GM19023 (cell line): ENCODE measurements around the gene GATA2.

Source experiments
- ATAC-seq: cut with Tn5 transposase; IDR thresholded peaks from one replicate; pipeline ENCODE4 v1.9.1; 2021; ENCODE audit warnings: mild to moderate bottlenecking, moderate library complexity; ENCODE audit not compliant: unreplicated experiment

Gene GATA2

DNA sequence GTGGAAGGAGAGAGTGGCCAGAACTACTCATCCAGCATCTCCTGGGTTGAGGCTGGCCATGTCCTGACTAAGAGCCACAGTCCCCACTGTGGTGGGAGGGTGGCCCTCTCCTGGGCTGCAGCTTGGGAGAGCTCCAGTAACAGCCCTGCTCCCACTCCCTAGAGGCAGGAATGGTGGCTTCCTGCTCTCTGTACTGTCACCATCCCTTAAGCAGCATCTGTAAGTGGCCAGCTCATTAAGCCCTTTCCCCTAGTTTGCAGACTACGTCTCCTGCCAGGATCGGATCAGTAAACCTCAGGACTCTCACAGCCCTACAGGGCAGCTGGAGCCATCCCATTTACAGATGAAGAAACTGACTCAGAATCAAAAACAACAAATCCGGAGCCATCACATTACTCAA, 56.8 kb downstream of the GATA2 start:
- no peak for ATAC-seq

DNA sequence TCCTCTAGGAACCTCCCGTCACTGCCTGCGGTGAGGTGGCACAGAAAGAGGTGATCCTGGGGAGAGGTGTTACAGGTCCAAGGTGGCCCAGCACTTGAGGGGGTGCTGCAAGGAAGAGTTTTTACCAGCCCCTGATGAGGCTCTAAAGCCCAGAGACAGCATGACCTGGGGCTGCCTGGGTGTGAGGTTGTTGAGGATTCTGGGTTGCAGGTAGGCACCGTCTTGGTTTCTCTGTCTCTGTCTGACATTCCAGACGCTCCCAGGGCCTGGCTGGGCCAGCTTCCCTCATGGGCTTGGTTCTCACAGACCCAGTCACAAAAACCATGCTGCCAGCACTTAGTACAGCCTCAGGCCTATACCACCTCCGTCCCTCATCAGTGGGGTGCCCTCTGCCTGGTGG, 57.4 kb downstream of the GATA2 start:
- ATAC-seq, result no peak

DNA sequence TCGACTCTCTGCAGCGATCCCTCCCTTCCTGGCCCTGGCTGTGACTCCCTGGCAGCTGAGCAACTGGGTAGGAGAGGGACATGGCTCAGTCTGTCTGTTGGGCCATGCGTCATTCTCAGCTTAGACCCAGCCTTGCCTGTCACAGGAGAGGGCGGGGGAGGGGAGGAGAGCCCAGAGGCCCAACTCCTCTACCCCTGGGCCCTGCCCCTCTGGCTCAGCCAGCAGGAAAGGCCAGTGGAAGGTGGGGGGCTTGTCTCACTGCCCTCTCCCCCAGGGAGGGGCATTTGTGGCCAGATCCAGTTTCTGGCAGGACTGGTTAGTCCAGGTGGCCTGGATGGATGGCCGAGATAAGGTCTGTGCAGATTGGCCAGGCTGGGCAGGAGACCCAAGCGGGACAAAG, 57.9 kb downstream of the GATA2 start:
- ATAC-seq, result no peak

DNA sequence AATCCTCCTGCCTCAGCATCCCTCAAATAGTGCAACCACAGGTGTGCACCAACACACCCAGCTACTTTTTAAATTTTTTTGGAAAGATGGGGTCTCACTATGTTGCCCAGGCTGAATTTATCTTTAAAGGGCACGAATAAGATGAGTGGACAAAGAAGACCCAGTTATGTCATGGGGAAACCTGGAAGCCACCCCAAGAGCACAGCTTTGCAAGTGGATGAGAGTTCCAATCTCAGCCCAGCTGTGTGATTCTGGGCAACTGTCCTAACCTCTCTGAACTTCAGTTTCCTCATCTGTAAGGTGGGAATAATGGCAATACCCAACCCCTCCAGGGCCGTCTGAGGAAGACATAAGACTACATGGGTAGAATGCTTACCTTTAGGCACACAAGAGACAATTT, 58.5 kb downstream of the GATA2 start:
- ATAC-seq, result no peak

DNA sequence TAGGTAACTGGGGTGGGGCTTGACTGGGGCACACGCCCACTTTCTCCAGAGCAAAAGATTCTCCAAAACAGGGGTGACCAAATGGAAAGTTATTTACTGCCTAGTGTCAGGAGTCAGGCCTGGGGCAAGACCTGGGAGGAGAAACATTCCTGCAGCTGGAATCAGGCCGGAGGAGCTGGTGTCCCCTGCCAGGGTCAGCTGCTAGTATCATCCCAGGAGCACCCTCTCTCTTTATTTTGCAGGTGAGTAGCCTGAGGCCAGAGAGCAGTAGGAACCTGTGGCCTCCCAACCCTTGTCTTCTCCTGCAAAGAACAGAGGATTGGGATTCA, 59.2 kb downstream of the GATA2 start:
- no peak for ATAC-seq

DNA sequence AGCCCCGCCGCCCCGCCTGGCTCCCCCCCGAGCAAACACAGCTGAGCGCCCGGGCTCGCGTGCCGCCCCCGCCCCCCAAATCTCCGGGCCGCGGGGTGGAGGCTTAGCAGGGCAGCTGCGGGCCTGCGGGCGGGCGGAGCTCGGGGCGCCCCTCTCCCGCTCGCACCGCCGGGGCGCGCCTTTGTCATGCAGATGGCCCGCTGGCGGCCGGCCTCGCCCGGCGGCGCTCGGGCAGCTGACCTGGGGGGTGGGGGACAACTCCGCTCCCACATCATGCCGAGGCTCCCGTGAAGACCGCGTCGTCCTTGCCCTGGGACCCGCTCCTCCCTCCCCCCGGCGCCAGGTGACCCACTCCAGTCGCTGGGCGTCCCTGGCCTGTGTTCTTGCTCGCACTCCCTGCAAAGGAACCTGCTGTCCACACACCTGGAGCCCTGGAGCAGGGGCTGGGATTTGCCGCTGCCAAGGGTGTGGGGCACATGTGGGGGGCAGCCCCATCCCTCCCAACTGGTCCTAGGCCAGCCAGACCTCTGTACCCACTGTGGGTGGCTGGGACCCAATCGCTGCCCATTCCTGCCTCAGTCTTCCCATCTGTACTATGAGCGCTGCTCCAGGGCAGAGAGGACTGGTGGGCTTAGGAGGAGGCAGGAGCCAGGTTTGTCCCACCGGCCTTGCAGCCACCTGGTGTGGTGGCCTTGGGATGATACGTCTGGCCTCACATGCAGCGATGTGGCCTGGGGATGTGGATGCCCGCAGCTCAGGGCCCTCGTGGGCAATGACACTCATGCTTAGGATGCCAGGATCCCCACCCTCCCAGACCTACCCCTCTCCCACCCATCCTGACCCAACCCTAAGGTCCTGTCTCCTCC, 59.8 kb downstream of the GATA2 start:
- no peak for ATAC-seq

DNA sequence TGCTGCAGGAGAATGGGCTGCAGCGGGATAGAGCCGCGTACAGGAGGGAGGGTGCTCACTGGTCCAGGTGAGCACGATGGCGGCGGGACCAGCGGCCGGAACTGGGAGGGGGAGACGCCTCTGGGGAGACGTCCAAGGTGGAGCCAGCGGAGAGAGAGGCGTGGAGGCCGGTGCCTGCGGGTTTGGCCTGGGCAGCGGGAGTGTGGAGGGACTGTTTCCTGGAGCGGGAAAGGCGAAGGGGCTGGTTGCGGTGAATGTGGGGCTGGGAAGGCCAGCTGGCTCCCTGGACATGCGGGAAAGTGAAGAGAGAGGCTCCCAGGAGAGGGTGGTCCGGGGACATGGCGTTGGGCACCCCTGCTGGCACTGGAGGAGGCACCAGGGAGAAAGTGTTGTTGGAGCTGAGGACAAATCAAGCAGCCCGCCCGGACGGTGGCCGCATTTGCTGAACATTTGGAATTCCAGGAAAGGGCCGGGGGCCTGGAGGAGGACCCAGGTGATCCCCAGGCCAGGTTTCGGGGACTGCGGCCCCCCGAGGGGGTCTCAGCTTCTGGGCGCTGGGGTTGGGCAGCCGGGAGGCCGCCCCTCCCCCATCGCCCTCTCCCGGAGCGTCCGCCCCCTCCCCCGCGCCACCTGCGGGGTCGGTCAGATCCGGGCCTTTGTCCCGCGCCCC, 60.6 kb downstream of the GATA2 start:
- ATAC-seq, result no peak

DNA sequence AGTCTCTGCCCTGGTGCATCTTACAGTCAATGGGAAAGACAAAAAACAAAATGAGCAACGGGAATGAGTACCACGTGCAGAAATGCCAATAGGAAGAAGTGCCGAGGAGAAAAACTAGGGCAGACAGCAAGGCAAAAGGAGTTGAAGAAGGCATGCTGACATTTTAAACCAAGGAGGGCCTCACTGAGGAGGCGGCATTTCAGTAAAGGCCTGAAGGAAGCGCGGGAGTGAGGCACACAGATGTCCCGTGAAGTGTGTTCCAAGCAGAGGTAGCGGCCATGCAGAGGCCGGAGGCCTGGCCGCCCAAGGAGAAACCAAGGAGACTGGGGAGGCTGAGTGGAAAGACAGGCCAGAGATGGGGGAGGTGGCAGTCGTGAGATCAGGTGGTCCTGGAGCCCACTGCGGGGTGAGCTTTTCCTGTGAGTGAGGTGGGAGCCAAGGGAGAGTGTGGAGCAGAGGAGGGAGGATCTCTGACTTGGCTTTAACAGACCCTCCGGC, 61.1 kb downstream of the GATA2 start:
- no peak for ATAC-seq

DNA sequence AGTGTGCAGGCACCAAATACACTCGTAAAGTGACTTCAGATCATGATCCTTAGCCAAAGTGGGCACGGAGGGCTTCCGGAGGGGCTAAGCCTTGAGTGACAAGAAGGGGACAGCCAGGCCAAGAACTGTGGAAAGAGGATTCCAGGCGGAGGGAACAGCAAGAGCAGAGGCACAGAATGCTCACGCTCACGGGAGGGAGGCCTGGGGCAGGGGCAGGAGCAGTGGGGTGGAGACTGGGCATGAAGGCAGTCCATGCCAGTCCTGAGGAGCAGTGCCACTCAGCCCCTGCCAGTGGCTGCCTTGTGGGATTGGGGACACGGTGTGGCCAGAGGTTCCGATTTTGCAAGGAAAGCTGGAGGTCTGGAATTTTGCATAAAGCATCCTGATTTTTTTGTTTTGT, 62.3 kb downstream of the GATA2 start:
- ATAC-seq, result no peak

DNA sequence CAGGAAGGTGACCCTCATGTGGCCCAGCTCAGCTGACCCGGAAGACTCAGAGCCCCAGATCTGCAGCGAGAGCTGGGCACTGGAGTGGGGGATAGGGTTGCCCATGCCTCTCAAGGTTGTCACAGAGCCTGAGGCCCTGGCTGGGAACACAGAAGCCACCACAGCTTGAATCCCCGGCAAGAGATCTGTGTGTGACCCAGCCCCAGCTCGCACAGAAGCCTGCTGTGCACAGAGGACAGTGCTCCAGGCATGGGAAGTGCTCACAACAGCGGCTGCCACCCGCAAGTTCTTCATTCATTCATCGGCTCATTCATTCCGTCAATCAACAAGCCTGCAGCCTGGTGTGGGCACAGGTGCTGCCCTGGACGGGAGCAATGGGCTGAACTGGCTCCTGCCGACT, 62.7 kb downstream of the GATA2 start:
- ATAC-seq, result no peak

DNA sequence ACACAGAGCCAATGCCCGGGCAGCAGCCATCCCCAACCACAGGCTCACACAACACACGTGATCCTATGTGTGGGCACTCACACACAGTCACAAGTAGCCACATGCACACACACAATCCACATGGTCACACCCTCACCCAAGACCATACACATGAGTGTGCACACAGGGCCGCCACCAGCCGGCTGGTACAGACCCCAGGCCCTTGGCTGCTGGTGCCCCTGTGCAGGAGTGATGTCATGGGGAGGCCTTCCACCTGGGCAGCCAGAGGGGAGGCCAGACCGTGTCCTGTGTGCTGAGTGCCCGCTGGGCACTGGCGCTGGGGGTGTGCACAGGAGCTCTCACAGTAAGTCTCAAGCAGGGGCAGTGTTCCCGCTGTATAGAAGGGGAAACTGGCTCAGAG, 63.2 kb downstream of the GATA2 start:
- ATAC-seq, result no peak
